NOMO-1 treated with DMSO at 0.1 percent for 48 hours (cell line): ENCODE measurements around the gene BORCS8.
"Not testable (repeated sequence)": the region's sequence is repeated elsewhere in the genome, so short reads cannot be mapped to it uniquely, and the experiment has no call there.

Experiments used
- DNase-seq: peaks from one replicate; lab custom pipeline; 2025; ENCODE audit not compliant: unreplicated experiment; lab: John Stamatoyannopoulos, UW

The BORCS8 gene

DNA sequence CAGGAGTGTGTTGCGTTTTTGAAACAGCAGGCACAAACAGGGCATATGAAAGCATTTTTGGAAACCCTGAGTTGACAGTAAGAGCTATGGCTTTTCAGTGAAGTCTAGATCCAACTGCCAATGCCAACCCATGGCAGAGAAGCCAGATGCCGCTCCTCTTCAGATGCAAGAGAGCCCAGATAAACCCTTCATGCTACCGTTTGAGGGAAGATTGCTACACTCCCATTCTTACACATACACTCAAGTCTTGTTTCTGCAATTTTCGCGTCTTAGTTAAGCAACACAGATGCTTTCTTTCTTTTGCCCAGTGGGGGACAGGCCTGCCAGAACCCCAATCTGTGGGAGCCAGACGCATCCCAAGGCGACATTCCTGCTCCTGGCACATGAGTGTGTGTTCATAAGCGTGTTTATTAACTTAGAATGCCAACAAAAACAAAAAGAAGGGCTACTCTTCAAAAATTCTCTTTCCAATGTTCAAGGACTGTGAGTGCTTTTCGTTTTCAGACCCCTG is 10.4 kb downstream of the BORCS8 start:
- DNase-seq = no peak

DNA sequence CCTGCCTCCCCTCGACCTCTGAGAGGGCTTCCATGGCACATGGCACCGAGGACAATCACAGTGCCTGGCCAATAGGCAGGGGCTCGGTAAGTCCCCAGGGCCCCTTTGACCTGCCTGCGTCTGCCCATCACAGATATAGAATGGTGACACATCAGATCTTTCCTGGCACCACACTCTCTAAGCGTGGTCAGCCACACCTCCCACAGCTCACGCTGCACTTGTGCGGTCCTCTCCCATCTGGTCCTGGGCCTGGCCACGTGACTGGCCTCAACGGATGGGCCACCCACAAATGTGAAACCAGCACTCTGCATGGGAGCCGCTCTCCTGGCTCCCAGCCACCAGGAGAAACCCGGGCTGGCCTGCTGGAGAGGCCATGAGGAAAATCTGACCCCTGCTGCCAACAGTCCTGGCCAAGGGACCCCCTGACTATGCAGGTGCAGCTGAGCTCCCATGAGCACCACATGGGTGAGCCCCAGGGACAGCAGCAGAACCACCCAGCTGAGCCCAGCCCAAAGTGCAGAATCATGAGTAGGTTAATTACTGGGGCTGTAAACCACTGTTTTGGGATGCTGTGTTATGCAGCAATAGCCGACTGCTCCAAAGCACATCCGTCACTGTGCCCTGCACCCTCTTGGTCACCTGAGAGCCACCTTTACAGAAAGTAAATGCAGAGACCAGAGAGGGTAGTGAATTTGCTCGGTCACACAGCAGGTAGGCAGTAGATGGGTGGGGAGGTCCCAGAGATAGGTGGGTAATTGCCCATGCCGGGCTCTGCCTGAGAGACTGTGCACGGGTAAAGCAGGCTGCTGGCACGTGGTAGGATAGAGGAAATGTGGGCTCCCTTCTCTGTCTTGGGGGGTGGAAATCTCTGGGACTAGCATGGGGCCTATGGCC is 12.2 kb downstream of the BORCS8 start:
- DNase-seq = no peak

DNA sequence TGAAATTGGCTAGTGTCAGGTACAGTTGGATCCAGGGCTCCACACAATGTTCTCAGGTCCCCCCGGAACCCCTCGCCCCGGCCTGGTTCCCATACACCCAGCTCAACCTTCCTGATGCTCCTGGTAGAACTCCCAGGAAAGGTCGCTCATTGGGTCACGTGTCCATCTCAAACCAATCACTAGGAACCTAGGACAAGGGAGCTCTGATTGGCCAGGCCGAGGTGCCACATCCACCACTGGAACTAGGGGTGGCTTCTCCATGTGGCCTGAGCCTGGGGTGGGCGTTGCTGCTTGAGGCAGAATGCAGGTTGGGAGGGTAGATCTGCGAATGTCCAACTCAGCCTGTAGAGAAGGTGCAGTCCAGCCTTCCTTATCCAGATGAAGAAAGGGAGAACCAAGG is 15.0 kb downstream of the BORCS8 start:
- DNase-seq = no peak

DNA sequence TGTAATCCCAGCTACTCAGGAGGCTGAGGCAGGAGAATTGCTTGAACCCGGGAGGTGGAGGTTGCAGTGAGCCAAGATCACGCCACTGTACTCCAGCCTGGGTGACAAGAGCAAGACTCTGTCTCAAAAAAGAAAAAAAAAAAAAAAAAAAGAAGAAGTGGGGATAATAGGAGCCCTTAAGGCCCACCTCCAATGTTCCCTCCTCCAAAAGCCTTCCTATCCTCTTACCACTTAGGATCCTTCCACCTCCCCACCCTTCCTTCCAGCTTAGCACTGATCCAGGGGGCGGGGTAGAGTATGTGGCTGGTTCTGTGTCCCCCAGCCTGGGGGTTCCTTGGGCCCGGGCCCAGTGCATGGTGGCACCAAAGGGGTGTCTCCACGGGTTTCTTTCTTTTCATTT is 18.7 kb downstream of the BORCS8 start:
- not testable (repeated sequence) for DNase-seq

DNA sequence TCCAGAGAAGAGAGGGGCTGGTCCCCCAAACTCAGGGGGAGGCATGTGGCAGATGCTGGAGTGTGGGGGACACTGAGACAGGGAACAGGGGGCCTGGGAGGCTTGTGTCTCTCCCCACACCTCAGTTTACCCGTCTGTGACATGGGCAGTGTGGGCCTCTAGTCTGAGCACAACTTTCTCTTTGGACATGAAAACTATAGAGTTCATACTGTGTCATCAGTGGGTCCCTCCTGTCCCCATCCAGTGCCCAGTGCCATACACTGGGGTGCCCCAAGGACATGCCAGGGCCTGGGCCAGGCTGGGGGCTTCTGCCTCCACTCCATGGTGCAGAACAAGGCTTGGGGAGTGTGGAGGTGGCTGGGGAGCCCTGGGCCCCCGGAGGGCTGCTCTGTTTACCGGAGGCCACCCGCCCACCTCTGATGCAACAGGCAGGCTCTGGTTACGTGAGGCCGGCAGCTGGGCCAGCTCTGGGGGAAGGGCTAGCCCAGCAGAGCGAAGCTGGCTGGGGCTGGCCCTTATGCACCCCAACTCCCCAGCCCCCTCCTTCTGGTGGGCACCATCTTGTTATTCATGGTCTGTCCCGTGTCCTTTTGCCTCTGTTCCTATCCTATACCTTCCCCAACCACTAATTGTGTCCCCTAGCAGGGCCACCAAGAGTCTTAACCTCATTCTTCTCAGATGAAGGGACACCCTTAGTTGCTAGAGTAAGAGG is 20.0 kb downstream of the BORCS8 start:
- peak; percentile 28 for DNase-seq

DNA sequence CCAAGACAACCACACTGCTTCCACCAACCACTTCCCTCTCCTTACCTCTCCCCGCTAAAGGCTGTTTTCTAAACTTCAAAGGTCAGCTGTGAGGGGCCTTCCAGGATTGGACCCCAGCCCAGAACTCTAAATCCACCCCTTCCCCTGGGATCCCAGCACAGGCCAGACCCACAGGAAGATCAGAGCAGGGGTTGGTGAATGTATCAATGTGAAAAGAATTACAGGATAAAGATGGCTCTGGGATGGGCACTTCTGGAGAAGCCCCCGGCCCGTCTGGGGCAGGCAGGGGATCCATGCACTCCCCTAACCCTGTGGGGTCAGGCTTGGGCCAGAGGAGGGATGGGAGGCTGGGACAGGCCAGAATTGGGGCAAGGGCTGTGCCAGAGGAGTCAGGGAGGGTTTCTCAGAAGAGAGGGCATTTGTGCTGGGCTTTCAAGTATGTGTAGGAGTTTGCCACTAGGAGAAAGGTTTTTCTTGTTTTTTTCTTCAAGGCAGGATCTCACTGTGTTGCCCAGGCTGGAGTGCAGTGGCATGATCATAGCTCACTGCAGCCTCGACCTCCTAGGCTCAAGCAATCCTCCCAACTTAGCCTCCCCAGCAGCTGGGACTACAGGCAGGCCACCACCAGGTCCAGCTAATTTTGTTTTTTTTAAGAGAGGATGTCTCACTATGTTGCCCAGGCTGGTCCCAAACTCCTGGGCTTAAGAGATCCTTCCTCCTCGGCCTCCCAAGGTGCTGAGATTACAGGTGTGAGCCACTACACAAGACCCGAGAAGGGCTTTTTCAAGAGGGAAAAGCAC is 20.9 kb downstream of the BORCS8 start:
- DNase-seq = no peak

DNA sequence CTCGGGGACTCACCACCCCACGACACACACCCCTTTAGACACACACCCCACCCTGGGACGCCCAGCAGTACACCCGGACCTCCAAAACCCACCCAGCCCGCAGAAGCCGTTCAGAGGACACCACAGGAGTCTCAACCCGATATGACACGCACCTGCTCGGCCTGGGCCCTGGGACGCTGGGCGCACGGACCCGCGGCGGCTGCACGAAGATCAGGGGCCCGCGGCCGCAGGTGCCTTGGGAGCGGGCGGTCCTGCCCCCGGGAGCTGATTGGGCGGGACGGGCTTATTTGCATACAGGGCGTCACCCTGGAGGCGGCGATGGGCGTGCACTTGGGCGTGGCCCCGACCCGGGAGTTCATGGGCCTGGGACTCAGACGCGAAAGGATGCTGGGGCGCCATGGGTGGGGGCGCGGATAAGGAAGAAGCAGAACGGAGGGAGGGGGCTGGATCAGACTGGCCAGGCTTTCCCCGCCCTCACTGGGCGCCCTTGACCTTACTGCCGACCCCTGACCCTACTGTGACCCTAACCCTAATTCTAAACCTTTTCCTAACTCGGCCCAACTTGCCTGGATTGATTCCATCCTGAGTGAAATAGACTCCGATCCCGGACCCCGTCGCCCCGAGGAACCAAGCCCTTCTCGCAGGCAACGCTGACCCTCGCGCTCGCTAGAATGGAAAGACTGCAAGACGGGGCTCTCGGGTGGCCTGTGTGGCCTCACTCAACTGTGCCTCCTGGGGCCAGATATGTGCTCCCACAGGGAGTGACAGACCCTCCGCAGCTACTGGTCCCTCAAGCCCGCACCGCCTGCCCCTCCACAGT is 21.7 kb downstream of the BORCS8 start, which contains the start of gene MEF2B:
TSS of gene MEF2B (minus strand) at position 211 of the 820 bp plus-strand sequence. CDS start 19,528 bp downstream, outside the sequence.
- peak; percentile 19 for DNase-seq

DNA sequence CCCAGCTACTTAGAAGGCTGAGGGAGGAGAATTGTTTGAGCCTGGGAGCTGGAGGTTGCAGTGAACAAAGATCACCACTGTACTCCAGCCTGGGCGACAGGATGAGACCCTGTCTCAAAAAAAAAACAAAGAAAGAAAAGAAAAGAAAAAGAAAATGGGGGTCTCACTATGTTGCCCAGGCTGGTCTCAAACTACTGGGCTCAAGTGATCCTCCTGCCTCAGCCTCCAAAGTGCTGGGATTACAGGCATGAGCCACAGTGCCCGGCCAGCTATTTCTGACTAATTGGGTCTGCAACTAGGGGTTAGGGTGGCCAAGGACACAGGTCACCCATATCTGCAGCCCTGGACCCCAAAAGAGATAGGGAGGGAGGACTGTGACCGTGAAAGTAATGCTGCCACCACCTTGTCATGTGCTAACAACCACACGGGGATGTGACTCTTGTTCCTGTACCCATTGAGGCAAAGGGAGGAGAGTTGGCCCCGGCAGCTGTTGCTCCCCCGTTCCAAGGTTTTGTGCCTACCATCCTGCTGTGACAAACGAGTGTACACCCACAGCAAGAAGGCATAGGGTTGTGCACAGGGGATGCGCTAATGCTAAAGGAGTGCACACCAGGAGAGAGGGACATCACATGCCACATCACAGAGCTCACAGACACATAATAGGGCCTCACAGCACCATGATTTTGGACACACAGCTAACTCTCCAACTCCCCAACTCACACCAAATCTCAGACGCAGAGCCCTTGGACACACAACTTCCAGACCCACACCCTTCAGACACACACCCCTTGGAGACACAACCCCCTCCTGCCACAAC is 22.5 kb downstream of the BORCS8 start:
- no peak for DNase-seq

DNA sequence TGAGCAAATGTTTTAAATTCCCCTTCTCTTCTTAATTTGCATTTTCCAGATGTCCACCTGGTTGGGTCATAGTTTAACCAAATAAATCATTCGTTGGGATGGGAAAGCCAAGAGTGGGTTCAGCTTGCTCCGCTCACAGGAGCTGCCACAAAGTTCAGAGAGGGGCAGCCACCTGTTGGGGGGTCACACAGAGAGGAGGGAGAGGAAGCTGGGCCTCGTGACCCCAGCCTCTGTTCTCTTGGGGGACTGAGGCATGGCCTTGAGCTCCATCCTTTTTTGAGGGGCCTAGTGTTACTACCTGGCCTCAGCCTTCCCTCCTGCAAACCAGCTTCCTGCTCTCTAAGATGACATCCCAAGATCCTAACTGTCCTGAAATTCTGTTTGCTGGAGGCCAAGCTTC is 24.3 kb downstream of the BORCS8 start:
- no peak for DNase-seq

DNA sequence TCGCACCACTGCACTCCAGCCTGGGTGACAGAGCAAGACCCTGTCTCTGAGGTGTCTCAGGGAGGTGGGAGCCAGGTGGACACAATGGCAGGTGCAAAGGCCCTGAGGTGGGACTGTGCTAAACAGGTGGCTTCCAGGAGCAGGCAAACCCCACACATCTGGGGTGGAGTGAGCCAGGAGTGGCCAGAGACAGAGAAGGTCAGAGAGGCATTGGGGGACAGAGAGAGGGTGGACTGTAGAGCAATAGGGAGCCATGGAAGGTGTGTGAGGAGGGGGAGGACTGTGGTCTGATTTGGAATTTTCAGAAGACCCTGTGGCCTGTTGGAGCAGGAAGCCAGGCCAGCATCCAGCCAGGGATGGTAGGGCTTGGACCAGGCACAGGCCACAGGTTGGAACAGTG is 26.6 kb downstream of the BORCS8 start:
- DNase-seq = no peak

DNA sequence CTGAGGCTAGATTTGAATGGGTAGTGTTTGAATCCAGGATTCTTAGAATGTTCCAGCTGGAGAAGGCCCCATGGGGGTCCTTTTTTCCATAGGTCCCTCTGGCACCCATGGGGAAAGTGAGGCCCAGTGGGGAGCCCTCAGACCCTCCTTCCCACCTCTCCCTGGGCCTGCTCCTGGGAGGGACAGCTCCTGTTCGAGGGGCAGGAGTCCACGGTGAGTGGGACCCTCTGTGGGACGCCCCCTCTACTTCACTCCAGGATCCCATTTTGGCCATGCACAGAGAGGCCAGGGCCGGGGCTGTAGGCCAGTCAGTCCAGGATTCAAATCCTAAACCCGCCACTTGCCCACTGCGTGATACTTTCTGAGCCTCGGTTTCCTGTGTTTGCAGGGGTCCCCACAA is 29.5 kb downstream of the BORCS8 start:
- DNase-seq = no peak

DNA sequence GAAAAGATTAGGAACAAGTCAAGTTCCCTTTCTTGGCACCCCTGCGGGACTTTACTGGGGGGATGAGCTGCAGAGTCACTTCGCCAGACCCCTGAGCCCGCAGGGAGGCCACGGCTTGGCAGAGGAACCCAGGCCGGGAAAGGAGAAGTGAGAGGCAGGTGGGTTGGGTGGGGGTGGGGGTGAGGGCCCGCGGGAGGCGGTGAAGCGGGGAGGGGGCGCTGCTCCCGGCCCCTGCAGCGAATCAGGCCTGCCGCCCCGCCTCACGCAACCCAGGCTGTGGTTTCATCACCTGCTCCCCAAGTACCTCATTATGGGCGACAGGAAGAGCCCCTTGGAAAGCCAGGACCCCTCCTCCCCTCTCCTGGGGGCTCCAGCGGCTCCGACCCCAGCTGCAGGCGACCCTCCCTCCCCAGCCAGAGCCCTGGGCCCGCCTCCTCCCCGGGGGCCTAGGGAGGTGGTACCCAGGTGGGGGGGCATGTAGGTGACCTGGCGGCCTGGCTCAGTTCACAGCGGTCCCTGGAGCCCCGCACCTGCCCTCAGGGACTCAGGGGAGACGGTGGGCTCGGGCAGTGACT is 31.4 kb downstream of the BORCS8 start:
- DNase-seq = peak; percentile 25

DNA sequence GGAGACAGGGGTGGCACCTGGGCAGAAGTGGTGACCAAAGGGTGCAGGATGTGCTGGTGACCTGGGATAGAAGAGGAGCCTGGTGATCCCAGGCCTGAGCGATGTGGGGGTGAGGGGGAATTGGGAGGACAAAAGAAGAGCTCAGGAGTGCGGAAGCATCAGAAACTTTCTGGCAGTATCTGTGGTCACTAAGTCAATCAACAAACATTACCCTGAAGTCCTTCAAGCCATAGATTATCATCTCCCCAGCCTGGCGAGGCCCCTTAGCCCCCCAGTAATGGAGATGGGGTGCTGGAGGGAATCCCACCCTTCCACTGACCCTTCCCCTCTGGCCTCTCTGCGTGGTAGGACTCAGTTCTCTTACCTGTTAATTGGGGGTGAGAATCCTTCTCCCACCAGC is 32.4 kb downstream of the BORCS8 start:
- DNase-seq = no peak

DNA sequence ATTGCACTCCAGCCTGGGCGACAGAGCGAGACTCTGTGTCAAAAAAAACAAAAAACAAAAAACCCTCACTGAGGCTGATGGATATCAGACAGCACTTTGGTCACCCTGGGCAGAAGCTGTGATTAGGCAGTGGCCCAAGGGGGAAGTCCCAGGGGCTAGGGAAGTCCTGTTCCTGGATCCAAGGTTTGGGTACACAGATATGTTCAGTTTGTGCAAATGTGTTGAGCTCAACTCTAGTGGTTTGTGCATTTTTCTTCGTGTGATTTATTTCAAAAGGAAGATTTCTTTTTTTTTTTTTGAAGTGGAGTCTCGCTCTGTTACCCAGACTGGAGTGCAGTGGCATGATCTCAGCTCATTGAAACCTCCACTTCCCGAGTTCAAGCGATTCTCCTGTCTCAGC is 34.1 kb downstream of the BORCS8 start:
- DNase-seq = no peak

DNA sequence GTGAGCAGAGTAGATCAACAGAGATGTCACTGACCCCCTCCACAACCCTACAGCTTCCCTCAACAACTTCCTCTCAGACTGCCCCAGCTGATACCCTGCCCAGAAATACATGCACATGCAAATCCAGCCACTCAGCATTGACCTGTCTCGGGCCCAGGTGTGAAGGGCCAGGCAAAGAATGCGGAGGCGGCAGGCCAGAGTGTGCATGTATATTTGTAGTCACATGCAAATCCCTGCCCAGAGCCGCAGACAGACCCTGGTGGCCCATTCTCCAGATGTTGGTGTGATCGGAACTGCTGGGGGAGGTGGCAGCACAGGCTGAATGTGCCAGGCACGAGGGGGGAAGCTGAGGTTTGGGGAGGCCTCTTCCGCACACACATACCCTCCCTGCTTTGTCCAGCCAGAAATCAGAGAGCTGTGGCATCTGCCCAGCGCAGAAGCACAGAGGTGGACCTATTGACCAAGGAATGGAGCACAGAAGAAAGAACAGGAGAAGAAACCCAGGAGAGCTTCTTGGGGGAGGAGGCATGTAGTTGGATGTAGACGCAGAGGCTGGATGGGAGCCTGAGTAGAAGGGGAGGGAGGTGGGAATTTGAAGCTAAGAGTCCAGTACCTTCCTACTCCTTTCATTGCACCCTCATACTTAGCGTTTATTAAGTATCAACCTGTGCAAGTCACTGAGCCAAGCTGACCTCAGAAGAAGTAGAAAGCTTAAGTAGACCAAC is 36.3 kb downstream of the BORCS8 start:
- no peak for DNase-seq

DNA sequence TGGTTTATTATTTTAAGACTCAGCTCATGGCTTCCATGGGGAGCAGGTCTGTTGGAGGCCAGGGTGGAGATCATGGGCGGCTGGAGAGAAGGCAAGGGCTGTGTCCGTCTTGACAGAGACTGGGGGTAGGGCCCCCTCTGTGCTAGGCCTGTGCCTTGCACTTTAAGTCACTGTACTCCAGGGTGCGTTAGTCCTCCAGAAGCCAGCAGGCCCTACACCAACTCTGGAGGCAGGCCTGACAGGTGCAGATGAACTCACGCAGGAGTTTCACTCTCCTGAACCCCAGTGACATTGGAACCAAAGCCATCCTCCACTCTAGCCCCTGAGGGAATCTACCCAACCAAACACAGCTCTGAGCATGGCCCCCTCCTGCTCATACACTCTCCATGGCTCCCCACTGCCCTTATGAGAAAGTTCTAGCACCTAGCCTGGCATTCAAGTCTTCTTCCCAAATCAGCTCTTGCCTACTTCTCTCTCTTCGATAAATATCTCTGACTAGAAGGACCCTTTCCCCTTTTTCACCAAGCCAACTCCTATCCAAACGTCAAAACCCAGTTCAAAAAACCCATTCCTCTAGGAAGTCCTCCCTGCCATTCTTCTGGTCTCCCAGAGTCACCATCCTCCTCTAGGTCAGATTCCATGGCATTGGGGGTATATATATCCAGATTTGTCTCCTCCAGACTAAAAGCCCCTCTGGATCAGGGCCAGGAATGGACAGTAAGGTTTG is 37.0 kb downstream of the BORCS8 start:
- no peak for DNase-seq

DNA sequence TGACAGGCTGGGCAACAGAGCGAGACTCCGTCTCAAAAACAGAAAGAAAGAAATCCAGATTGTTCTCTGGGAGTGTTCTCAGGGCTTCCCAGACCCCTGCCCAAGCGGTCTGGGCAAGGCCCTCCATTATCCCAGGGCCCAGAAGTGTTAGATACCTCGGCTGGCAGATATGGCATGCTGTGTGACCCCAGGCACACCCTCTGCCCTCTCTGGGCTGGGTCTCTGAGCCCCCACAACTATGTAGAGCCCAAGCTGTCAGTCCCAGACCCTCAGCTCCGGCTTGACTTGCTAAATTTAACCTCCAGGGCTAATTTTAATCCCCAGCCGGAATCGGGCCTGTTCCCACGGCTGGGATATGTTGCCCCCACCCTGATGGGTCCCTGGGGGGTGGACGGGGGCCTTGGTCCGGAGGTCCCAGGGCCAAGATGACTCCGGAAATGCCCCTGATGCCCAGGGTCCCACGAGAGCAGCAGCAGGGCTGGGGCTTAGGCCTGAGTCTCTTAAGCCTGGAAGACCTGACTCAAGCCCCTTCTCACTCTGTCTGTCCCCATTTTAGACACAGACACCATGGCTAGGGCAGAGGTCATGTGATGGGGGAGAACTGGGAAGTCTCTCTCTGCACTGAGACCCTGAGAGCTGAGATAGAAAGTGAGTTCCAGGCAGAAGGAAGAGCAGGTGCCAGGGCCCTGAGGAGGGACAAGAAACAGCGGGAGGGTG is 39.1 kb downstream of the BORCS8 start:
- no peak for DNase-seq
